RWPE2 (cell line): ENCODE measurements around the gene DGCR2.

ENCODE experiments used
- ATAC-seq: fragments of 200-7000 bp; cut with Tn5 transposase; 3 replicates; pipeline ENCODE4 v1.9.1; 2021; ENCODE audit warnings: low read depth
- DNase-seq: peaks from one replicate; pipeline ENCODE4 v3.0.0-alpha.2; 2020; ENCODE audit warnings: low spot score
- H3K27ac ChIP-seq: fragments of 450-650 bp; 2 replicates; pipeline ENCODE4 v1.5.1; 2017; ENCODE audit warnings: mild to moderate bottlenecking; ENCODE audit not compliant: poor library complexity, severe bottlenecking
- H3K27me3 ChIP-seq: fragments of 250-450 bp; sonication (Bioruptor Pico); 2 replicates; pipeline ENCODE4 v1.5.1; 2021; ENCODE audit warnings: mild to moderate bottlenecking, moderate library complexity; ENCODE audit not compliant: insufficient read depth, poor library complexity, severe bottlenecking
- H3K36me3 ChIP-seq: fragments of 250-450 bp; sonication (Bioruptor Pico); 2 replicates; pipeline ENCODE4 v1.5.1; 2020; ENCODE audit warnings: low read depth, mild to moderate bottlenecking, moderate library complexity
- H3K4me1 ChIP-seq: fragments of 250-450 bp; sonication (Bioruptor Pico); 2 replicates; pipeline ENCODE4 v1.5.1; 2021; ENCODE audit warnings: mild to moderate bottlenecking, moderate library complexity; ENCODE audit not compliant: insufficient read depth, poor library complexity, severe bottlenecking
- H3K4me3 ChIP-seq: fragments of 250-450 bp; sonication (Bioruptor Pico); 2 replicates; pipeline ENCODE4 v1.5.1; 2021; ENCODE audit warnings: mild to moderate bottlenecking, moderate library complexity; ENCODE audit not compliant: severe bottlenecking
- H3K9me3 ChIP-seq: fragments of 250-450 bp; sonication (Bioruptor Pico); 2 replicates; pipeline ENCODE4 v1.5.1; 2021; ENCODE audit warnings: mild to moderate bottlenecking, moderate library complexity; ENCODE audit not compliant: severe bottlenecking
- TF ChIP-seq, protein P1 (sequence below): fragments of 450-650 bp; IDR thresholded peaks from one replicate; pipeline ENCODE4 v1.5.1; 2017; ENCODE audit warnings: mild to moderate bottlenecking, moderate library complexity; ENCODE audit not compliant: poor library complexity, severe bottlenecking

Gene DGCR2

GRCh38 chr22:19011075-19011474 lies 111.1 kb downstream of the DGCR2 start:
- H3K4me1 ChIP-seq, result no peaks in the 10 kb centered on the region
- TF ChIP-seq, protein P1, sequence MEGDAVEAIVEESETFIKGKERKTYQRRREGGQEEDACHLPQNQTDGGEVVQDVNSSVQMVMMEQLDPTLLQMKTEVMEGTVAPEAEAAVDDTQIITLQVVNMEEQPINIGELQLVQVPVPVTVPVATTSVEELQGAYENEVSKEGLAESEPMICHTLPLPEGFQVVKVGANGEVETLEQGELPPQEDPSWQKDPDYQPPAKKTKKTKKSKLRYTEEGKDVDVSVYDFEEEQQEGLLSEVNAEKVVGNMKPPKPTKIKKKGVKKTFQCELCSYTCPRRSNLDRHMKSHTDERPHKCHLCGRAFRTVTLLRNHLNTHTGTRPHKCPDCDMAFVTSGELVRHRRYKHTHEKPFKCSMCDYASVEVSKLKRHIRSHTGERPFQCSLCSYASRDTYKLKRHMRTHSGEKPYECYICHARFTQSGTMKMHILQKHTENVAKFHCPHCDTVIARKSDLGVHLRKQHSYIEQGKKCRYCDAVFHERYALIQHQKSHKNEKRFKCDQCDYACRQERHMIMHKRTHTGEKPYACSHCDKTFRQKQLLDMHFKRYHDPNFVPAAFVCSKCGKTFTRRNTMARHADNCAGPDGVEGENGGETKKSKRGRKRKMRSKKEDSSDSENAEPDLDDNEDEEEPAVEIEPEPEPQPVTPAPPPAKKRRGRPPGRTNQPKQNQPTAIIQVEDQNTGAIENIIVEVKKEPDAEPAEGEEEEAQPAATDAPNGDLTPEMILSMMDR, result no peak
- no peak overlapping the region for H3K27ac ChIP-seq
- ATAC-seq (no peak), DNase-seq (no peak)
- peaks cover 2% of the 10 kb centered on the region for H3K9me3 ChIP-seq
- H3K36me3 ChIP-seq, result no peaks in the 10 kb centered on the region
- H3K4me3 ChIP-seq, result no peak overlapping the region
- H3K27me3 ChIP-seq, result peaks cover 10% of the 10 kb centered on the region

DNA sequence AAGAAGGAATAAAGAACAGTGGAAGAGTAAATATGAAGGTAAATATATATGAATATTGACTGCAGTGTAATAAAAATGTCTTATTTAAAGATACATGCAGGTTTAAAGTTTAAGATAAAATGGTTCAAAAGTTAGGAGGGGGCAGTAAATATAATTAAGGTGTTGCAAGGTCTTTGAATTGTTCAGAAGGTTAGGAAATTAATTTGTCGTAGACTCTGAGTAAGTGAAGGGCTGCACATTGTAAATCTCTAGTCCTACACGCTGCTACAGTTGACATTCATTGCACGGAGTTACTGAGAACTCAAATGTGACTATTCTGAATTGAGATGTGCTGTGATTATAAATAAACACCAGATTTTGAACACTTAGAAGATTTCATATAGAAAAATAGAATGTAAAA lies 116.3 kb downstream of the DGCR2 start:
- no peak overlapping the region for H3K4me3 ChIP-seq
- peaks cover 40% of the 10 kb centered on the region for H3K27me3 ChIP-seq
- TF ChIP-seq, protein P1, result no peak
- H3K36me3 ChIP-seq, result no peaks in the 10 kb centered on the region
- no peak for ATAC-seq
- no peaks in the 10 kb centered on the region for H3K4me1 ChIP-seq
- no peak for DNase-seq
- peaks cover 2% of the 10 kb centered on the region for H3K9me3 ChIP-seq
- no peak overlapping the region for H3K27ac ChIP-seq

DNA sequence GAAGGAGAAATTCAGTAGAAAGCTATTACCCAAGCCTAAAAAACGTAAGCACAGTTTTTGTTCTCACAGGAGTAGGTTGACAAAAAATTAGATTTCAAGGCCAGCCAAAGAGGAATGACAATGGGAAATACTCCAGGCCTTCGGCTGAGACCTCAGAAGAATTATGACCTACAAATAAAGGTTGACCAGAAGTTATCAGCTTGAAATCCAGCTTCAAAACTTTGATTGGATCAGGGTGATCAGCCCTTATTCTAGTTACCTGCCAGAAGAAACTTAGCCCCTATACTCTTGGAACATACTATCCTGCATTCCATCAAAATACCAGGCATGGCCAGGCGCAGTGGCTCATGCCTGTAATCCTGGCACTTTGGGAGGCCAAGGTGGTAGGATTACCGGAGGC lies 117.7 kb downstream of the DGCR2 start:
- TF ChIP-seq, protein P1, result no peak
- H3K27me3 ChIP-seq, result peaks cover 49% of the 10 kb centered on the region

DNA sequence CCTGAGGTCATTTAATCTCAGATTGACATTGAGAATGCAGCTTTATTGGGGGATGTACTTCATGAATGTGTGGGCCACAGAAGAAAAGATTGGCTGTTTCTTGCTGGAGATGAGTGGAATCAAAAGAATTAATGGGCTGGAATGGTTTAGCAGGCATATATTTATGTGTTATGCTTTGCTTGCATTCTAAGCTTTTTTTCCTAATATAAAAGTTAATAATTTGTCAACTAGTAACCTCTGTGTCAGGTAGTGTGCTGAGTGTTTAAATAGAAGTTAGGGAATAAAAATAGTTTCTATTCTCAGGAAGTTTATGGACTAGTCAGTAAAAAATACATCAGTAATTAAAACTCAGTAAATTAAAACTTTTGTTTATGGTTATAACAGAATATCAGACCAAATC lies 118.7 kb downstream of the DGCR2 start:
- peaks cover 59% of the 10 kb centered on the region for H3K27me3 ChIP-seq
- no peak overlapping the region for H3K4me3 ChIP-seq
- H3K27ac ChIP-seq, result no peak overlapping the region
- H3K4me1 ChIP-seq, result no peaks in the 10 kb centered on the region
- ATAC-seq (no peak), DNase-seq (no peak)
- peaks cover under 1% of the 10 kb centered on the region for H3K9me3 ChIP-seq
- TF ChIP-seq, protein P1, result no peak
- H3K36me3 ChIP-seq, result no peaks in the 10 kb centered on the region

More for the DNA sequence above, 117.7 kb downstream of the DGCR2 start:
- Histone ChIP-seq H3K27ac (no peak overlapping the region), H3K9me3 (no peaks in the 10 kb centered on the region), H3K4me3 (no peak overlapping the region), H3K36me3 (no peaks in the 10 kb centered on the region), H3K4me1 (no peaks in the 10 kb centered on the region)
- ATAC-seq (no peak), DNase-seq (no peak)

- no peak for ATAC-seq
- Histone ChIP-seq H3K27ac (no peak overlapping the region), H3K9me3 (peaks cover 1% of the 10 kb centered on the region), H3K4me3 (no peak overlapping the region), H3K4me1 (no peaks in the 10 kb centered on the region), H3K36me3 (no peaks in the 10 kb centered on the region), H3K27me3 (peaks cover 67% of the 10 kb centered on the region)
- no peak for DNase-seq
- TF ChIP-seq, protein P1, result no peak
These were observed 119.6 kb downstream of the DGCR2 start for GRCh38 chr22:19002684-19003038.
